Parathyroid adenoma (tissue), 2 donors: ENCODE results near the gene LAMA3.

Experiments
- H2AFZ ChIP-seq: fragments of 300-600 bp; sonication (generic); one replicate; pipeline ENCODE4 v1.7.0; 2017; ENCODE audit warnings: antibody characterized with exemption, mild to moderate bottlenecking
- H3K27ac ChIP-seq: fragments of 300-600 bp; sonication (generic); one replicate; pipeline ENCODE4 v1.7.0; 2017
- H3K27me3 ChIP-seq: fragments of 300-600 bp; sonication (generic); one replicate; pipeline ENCODE4 v1.7.0; 2017; ENCODE audit warnings: low read length; ENCODE audit not compliant: control insufficient read depth, insufficient read depth
- H3K36me3 ChIP-seq: fragments of 300-600 bp; sonication (generic); one replicate; pipeline ENCODE4 v1.7.0; 2017; ENCODE audit warnings: low read length; ENCODE audit not compliant: control insufficient read depth, insufficient read depth
- H3K4me1 ChIP-seq: fragments of 300-600 bp; sonication (generic); one replicate; pipeline ENCODE4 v1.7.0; 2017; ENCODE audit warnings: control low read depth
- H3K4me2 ChIP-seq: fragments of 300-600 bp; sonication (generic); one replicate; pipeline ENCODE4 v1.7.0; 2017; ENCODE audit warnings: low read length
- H3K4me3 ChIP-seq: fragments of 300-600 bp; sonication (generic); one replicate; pipeline ENCODE4 v1.7.0; 2017; ENCODE audit warnings: low read depth, low read length
- H3K79me2 ChIP-seq: fragments of 300-600 bp; sonication (generic); one replicate; pipeline ENCODE4 v1.7.0; 2017; ENCODE audit warnings: control low read depth
- H3K9ac ChIP-seq: fragments of 300-600 bp; sonication (generic); one replicate; pipeline ENCODE4 v1.7.0; 2017; ENCODE audit warnings: mild to moderate bottlenecking
- H3K9me3 ChIP-seq: fragments of 300-600 bp; sonication (generic); one replicate; pipeline ENCODE4 v1.7.0; 2017; ENCODE audit warnings: low read length; ENCODE audit not compliant: control insufficient read depth
- CTCF ChIP-seq: fragments of 300-600 bp; sonication (generic); IDR thresholded peaks from one replicate; pipeline ENCODE4 v1.7.0; 2017; ENCODE audit warnings: antibody characterized with exemption, mild to moderate bottlenecking
- donor health status: primary hyperparathyroidism.

Gene LAMA3

GRCh38 chr18:23888881-23889280 lies 199.6 kb downstream of the LAMA3 start:
- no peak overlapping the region for H3K27ac ChIP-seq
- H2AFZ ChIP-seq, result no peak overlapping the region
- TF ChIP-seq CTCF, result no peak
- no peaks in the 10 kb centered on the region for H3K79me2 ChIP-seq
- no peak overlapping the region for H3K4me2 ChIP-seq
- no peak overlapping the region for H3K9ac ChIP-seq
- H3K9me3 ChIP-seq, result no peaks in the 10 kb centered on the region
- no peaks in the 10 kb centered on the region for H3K27me3 ChIP-seq
- no peaks in the 10 kb centered on the region for H3K36me3 ChIP-seq
- H3K4me3 ChIP-seq, result no peak overlapping the region
- peaks cover 14% of the 10 kb centered on the region for H3K4me1 ChIP-seq

GRCh38 chr18:23889907-23890306 lies 200.7 kb downstream of the LAMA3 start:
- Histone ChIP-seq H3K27me3 (no peaks in the 10 kb centered on the region), H3K9ac (no peak overlapping the region), H3K4me1 (peaks cover 5% of the 10 kb centered on the region), H3K27ac (no peak overlapping the region), H3K9me3 (no peaks in the 10 kb centered on the region), H3K79me2 (no peaks in the 10 kb centered on the region), H3K4me3 (no peak overlapping the region), H2AFZ (no peak overlapping the region), H3K36me3 (no peaks in the 10 kb centered on the region), H3K4me2 (no peak overlapping the region)
- no peak for TF ChIP-seq CTCF

GRCh38 chr18:23890589-23890988 lies 201.3 kb downstream of the LAMA3 start:
- Histone ChIP-seq H3K9ac (no peak overlapping the region), H3K4me2 (no peak overlapping the region), H2AFZ (no peak overlapping the region), H3K27ac (no peak overlapping the region), H3K9me3 (no peaks in the 10 kb centered on the region), H3K36me3 (no peaks in the 10 kb centered on the region), H3K4me1 (peaks cover 4% of the 10 kb centered on the region), H3K79me2 (no peaks in the 10 kb centered on the region), H3K27me3 (no peaks in the 10 kb centered on the region), H3K4me3 (no peak overlapping the region)
- TF ChIP-seq CTCF, result no peak

- TF ChIP-seq CTCF, result no peak
- no peaks in the 10 kb centered on the region for H3K36me3 ChIP-seq
- H3K4me3 ChIP-seq, result no peak overlapping the region
Measured at GRCh38 chr18:23893653-23894052, 204.4 kb downstream of the LAMA3 start.

GRCh38 chr18:23894661-23895175 lies 205.5 kb downstream of the LAMA3 start:
- no peak overlapping the region for H3K9ac ChIP-seq
- H3K36me3 ChIP-seq, result no peaks in the 10 kb centered on the region
- no peaks in the 10 kb centered on the region for H3K4me1 ChIP-seq
- no peak overlapping the region for H3K4me2 ChIP-seq
- TF ChIP-seq CTCF, result no peak
- H3K27me3 ChIP-seq, result no peaks in the 10 kb centered on the region
- no peaks in the 10 kb centered on the region for H3K79me2 ChIP-seq
- no peaks in the 10 kb centered on the region for H3K9me3 ChIP-seq
- no peak overlapping the region for H3K27ac ChIP-seq
- no peak overlapping the region for H3K4me3 ChIP-seq
- H2AFZ ChIP-seq, result no peak overlapping the region

More at GRCh38 chr18:23893653-23894052, 204.4 kb downstream of the LAMA3 start:
- Histone ChIP-seq H3K27me3 (no peaks in the 10 kb centered on the region), H3K79me2 (no peaks in the 10 kb centered on the region), H3K27ac (no peak overlapping the region), H3K9ac (no peak overlapping the region), H3K4me1 (no peaks in the 10 kb centered on the region), H2AFZ (no peak overlapping the region), H3K9me3 (no peaks in the 10 kb centered on the region), H3K4me2 (no peak overlapping the region)
